Embryonic facial prominence (tissue), 1 donor: Measurements from ENCODE around the gene CEACAM4.

Source experiments
- DNase-seq: peaks from one replicate; pipeline ENCODE4 v3.0.0-alpha.2; 2016; ENCODE audit errors: extremely low spot score

The CEACAM4 gene

DNA sequence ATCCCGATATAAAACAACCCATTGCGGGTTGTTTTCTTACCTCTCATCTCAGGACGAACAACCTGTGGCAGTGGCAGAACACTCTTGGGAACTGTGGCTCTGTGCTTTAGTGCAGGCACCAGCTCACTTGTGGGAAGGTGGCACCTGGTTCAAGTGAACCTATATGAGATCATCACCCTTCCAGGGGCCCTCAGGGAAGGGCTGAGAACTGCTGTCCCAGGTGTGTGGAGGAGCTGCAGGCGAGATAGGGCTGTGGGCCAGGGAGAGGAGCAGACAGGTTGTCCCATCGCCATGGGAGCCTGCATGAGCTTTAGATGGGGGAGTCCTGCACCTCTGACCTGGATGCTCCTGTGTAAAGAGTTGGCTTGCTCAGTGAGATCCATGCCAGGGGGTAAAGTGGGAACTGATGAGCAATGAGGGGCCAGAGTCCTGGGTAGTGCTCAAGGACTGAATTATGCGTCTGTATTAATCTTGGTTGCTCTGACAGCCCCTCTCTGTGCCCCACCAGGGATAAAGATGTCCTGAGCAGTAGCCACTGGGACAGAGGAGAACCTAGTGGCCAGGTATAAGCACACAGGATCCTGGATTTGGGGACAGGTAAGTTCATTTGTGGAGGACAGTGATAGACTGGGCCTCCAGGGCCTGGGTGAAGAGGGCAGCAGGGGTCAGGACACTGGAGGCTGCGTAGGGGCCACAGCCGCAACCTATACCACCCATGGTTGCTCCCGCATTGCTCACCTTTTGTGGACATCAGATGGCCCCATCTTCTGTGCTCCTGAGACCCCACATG is 8.7 kb downstream of the CEACAM4 start:
- no peak for DNase-seq

DNA sequence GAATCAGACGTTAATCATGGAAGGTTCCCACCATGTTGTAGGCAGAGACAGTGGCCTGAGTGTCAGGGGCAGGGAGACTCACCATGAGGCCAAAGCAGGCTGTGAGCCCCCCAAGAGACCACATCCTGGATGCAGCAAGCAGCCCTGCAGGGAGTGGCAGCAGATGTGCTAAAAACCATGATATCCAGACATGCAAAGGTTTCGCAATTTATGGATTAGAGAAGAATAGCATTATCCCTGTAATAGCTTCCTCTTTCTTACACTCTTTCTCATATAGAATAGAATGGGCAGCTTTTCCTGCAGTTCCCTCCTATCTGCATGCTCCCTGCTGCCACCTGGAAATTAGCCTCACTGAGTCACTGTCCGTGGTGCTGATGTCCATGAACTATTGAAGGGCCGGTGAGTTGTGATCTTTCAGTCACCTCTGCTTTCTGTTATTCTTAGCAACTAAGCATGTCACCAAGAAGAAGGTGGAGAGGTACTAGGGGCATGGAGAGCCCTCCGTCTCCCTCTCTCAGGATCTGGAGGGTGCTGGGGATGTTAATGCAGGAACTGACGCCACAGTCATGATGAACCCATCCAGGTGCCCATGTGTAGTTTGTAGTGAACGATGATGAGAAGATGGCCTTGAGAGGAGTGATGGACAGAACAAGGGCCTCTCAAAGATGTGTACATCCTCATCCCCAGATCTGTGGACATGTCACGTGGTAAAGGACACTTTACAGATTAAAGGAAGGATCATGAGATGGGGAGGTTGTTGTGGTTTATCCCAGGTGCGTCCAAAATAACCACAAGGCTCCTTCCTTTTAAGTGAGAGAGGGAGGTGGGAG is 9.9 kb downstream of the CEACAM4 start:
- DNase-seq = no peak

DNA sequence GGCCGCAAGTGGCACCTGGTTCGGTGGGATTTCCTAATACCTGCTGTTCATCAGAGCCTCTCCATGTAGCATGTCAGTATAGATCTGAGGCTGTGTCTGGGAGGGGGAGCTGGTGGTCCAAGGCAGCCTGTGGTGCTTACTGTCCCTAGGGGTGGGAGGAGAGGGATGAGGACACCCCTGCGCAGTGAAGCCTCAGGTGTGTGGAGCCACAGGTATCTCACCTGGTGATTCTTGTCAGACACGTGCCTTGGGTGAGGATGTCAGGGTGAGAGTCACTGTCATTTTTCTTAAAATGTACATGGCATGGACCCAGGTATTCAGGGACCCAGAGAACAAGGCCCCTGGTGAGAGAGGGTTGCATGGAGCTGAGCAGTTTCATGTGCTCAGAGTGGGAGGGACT is 11.7 kb downstream of the CEACAM4 start:
- no peak for DNase-seq

DNA sequence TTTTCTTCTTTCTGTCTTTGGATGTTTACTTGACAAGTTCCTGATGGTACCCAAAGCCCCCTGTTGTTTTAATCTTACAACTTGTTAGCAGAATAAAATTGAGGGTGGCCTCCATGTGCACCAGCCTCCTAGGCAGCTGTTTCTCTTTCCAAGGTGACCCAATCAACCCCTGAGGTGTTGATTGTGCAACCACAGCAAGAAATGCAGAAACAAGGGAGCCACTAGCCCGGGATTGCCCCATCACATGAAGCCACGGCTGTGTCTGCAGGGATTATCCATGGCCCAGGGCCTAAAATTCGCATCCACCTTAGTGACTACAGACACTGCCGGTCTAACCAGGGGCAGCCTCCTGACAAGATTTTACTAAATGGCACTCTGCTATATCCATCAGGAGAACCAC is 14.4 kb downstream of the CEACAM4 start:
- no peak for DNase-seq

DNA sequence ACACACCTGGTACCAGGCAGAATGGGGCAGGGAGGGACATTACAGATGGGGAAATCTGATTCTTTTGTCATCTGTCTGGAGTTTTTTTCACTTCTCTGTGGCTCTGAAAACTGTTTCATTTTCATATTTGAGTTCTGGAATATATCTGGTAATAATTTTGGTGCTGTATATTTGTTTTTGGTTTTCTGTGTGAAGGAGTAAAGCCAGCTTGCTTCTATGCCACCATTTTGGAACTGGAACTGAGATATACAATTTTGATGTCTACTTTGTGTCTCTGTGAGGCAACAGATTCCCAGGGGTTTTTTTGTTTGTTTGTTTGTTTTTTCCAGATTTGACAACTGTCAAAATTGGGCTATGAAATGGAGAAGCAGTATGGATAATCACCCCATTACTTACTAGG is 16.1 kb downstream of the CEACAM4 start:
- DNase-seq = no peak

DNA sequence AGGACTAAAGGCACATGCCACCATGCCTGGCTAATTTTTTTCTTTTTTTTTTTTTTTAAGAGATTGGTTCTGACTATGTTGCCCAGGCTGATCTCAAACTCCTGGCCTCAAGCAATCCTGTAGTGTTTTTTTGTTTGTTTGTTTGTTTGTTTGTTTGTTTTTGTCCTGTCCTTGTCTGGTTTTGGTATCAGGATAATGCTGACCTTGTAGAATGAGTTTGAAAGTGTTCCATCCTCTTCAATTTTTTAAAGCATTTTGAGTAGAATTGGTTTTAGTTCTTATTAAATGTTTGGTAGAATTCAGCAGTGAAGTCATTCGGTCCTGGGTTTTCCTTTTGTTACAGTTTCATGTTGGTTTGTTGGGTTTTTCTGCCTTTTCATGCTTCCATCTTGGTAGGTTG is 19.2 kb downstream of the CEACAM4 start:
- no peak for DNase-seq

DNA sequence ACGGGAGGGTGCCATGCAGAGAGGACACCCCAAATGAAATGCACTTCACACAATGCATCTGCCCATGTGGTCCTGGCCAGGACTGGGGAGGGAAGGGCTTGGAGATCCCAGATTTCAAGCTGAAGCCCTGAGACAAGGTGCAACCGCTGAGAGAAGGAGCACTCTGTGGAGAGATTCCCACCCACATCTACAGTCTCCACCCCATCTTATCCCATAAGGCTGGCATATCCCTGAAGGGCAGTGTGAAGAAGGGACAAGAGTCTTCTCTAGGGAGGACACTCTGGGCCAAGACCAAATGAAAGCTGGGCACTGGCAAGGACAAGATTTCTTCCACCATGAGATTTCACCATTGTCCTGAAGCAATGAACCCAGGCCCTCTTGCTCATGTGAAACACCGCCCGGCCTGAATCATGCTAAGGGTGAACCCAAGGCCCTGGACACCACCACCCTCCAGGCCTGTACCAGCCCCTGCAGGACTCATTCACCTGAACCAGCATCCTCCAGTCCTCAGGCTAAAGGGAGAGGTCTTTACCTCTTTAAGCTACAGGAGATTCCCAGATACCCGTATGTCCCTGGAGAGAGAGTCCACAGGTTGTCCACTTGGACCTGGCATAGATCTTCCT is 20.5 kb downstream of the CEACAM4 start:
- DNase-seq = no peak

DNA sequence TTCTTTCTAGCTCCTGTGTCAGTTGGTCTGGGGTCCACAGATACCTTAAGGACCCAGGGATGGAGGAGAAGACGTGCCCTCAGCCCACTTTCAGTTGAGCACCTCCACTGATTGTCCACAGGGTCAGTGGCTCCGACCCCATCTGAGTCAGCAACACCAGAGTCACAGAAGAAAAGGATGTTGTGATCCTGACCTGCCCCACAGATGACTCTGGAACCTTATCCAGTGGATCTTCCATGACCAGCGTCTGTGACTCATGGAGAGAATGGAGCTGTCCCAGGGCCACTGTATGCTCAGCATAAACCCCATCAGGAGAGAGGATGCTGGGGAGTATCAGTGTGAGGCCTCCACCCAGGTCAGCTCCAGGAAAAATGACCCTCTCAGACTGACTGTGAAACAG is 22.0 kb downstream of the CEACAM4 start:
- DNase-seq = no peak

DNA sequence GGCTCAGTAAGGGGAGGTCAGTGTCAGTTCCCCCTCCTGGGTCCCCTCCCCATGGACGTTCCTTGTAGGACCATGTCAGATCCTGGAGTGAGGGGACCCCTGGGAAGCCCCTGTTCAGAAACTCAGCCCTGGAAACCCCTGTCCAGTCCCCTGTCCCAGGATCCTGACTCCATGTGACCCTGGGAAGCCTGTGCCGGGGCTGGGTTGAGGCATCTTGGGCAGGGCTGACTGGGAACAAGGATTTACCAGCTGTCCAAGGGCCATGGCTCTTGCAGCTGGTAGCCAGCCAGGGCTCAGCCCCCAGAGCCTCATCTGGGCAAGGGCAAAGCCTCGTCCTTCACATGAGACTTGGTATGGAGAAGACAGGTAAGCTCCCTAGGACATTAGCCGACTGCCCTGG is 25.1 kb downstream of the CEACAM4 start:
- DNase-seq = no peak

DNA sequence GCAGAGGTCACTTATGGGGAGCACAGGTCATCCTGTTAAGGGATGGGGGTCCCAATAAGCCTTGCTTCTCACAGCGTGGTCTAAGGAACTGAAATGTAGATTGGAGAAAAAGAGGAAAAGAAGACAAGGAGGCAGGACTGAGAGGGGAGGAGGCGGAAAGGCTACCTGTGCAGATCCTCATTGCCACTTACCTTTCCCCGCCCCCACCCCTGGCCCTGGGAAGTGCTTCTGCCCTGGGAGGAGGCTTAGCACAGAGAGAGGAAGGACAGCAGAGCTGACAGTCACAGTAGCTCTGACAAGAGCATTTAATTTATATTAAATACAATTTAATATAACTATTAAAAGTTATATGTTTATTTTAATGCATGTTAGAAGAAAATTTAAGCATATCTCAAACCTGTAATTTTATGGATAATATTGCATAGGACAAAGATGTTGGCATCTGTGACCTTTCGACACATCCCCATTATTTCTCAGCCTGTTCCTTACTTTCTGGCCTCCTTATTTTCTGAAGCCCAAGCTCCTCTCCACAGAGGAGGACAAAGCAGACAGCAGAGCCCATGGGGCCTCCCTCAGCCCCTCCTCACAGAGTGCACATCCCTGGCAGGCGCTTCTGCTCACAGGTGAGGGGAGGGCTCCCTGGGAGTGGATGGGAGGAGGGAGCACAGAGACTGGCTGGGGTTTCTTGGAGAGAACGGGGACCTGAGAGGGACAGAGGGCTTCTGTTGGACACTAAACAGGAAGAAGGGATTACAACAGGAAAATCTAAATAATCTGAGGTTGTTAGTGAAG is 27.5 kb downstream of the CEACAM4 start:
- DNase-seq = no peak

DNA sequence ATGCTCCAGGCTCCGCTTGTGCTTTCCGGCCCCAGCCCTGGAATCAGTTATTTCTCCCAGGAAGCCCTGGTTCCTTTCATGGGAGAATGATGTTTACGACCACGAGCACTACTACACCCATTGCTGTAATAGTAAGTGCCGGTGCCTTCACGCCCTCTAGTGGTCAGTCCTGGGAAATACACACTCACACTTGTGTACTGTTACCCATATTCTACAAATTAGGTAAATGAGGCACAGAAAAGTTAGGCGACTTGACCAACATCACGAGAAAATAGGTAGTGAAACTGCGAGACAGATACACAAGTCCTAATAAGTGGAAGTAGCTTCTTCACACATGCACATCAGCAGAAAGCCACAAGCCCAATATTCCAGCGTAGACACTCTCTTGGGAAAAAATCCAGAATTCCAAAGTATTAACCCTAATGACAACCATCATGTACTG is 29.3 kb downstream of the CEACAM4 start:
- DNase-seq = no peak

DNA sequence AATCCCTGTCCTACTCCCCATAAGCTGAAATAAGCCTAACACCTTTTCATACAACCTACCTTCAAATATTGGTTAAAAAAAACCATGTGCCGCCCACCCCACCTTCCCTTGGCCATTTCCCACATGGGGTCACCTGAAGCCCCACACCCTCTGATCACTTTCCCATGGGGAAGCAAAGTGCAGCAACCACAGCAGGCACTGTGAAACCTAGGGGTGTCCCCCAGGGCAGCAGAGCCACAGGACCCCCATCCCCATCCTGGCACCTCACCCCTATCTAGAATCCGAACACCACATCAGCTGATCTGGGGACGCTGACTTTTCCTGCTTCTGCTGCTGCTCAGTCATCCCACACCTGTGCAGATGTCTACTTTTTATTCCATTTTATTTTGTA is 31.0 kb downstream of the CEACAM4 start:
- DNase-seq = no peak

DNA sequence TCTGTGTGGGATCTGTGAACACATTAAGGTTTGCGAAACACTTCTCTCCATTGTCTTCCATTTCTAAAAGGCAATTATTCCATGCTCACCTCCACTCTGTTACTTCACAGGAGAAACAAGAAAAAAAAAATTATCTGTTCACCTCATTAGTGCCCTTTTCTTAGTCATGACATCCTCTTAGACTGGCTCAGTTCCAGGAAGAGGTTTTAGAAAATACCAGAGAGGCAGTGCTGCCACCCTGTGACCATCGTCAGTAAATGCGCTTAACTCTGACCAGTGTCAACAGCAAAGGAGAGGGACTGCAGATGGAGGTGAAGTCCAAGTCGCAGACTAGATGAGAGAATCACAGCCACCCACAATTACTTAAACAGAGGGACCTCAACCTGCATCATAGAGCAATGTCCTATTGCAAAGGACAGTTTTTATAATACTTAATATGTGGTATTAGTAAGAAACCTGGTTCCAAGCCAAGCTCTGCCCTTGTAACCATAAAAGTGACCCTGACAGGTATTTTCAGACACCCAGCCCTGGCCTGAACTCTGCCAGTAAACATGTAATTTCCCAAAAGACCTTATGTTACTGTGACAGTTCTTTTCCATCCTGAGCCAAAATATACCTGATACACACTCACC is 31.5 kb downstream of the CEACAM4 start:
- DNase-seq = no peak

DNA sequence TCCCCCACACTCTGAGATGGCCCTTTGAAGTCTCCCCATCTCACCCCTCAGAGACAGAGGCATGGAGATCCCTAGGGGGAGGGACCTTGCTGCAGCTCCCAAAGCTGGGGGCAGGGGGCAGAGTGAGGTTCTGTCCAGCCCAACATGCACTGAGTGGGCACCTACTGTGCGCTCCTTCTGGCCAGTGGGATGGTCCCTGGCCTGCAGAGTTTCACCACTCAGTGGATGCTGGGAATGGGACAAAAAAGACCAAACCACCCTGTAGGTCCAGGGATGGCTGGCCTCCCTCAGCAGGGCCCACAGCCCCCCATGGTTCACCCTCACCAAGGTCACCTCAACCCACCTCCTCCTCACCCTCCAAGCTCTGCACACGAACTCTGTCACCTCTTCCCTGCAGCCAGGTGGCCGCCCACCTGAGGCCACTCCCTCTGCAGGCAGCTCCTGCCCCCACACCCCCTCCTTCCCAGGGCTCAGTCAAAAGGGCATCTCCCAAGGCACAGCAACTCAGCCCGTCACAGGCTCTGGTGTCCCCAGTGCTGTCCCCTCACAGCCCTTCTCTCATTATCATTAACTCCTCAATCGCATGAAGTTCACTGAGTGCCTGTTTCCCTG is 34.8 kb downstream of the CEACAM4 start:
- DNase-seq = no peak

DNA sequence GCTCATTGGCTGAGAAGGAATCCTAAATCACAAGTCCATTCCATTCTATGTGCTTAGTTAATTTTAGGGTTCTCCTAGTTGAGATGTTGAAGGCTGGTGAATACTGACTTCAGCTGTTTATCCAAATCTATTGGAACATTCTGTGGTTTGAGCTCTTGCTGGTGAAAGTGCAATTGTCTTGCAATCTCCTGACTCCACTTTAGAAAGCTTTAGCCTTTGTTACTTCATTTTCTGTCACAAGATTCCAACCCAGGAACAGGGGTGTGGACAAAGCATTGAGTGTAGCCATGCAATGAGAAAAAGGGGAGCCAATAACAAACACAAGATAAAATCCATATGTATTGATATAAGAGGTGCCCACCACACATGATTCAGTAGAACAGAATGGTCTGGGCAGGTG is 35.9 kb downstream of the CEACAM4 start:
- no peak for DNase-seq

DNA sequence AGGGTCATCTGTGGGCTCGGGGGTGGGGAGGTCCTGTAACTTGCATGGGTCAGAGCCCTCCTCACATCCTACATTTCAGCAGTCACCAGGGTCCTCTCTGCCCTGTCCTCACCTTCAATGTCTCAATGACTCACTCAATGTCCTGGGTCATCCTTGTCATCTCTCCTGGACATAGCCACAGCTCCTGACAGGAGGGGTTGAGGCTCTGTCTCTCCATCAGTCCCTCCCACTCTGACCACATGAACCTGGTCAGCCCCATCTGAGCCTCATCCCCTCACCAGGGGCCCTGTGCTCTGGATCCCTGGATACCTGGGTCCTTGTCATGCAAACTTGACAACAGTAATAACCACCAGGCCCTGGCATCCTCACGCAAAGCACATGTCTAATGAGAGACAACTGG is 37.5 kb downstream of the CEACAM4 start:
- no peak for DNase-seq

DNA sequence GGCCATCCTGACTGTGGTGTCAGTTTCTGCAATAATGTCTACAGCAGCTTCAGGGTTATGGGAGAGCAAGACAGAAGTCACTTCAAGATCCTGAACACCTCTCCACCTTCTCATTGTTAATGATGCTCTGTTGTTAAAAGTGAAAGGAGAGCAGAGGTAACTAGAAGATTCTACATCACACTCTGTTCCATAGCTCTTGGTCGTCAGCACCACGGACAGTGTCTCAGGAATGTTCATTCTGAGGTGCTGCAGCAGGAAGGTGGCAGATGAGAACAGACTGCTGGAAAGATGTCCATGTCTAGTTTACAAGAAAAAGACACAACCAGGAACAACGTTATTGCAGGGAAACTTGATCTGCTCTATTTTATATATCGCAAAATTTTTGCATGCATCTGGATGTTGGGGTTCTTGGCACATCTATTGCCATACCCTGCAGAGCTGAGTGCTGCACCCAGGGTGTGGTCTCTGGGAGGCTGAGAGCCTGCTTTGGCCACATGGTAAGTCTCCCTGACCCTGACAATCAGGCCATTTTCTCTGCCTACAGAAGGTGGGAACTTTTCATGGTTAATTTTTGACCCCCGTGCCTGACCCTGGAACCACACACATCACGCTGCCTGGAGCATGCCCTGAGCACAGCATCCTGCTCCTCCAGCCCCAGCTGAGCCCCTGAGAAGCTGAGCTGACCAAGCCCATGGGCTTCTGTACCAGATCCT is 38.2 kb downstream of the CEACAM4 start:
- DNase-seq = no peak

DNA sequence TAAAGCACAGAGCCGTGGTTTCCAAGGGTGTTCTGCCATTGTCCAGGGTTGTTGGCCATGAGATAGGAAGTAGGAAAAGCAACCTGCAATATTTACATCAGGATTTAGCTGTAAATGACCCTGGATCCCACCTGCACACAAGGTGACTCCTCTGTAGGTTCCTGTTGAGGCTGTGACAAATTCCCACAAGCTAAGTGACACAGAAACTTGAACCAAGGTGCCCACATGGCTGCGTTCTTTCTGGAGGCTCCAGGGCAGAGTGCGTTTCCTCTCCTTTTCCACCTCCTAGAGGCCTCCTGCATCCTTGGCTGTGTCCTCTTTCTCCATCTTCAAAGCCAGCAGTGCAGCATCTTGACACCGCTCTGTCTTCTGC is 39.0 kb downstream of the CEACAM4 start:
- no peak for DNase-seq

DNA sequence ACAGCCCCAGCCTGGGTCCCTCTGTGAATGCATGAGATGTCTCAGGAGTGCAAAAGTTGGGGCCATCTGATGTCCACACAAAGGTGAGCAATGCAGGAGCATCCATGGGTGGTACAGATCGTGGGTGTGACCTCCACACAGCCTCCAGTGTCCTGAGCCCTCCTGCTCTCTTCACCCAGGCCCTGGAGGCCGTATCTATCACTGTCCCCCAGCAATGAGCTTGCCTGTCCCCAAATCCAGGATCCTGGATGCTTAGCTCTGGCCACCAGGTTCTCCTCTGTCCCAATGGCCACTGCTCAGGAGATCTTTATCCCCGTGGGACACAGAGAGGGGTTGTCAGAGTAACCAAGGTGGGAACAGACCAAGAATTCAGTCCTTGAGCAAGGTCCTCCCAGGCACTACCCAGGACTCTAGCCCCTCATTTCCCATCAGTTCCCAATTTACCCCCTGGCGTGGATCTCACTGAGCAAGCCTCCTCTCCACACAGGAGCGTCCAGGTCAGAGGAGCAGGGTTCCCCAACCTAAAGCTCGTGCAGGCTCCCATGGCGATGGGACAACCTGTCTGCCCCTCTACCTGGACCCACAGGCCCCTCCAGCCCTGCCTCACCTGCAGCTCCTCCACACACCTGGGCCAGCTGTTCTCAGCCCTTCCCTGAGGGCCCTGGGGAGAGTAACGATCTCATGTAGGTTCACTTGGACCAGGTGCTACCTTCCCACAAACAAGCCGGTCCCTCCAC is 39.6 kb downstream of the CEACAM4 start:
- no peak for DNase-seq

DNA sequence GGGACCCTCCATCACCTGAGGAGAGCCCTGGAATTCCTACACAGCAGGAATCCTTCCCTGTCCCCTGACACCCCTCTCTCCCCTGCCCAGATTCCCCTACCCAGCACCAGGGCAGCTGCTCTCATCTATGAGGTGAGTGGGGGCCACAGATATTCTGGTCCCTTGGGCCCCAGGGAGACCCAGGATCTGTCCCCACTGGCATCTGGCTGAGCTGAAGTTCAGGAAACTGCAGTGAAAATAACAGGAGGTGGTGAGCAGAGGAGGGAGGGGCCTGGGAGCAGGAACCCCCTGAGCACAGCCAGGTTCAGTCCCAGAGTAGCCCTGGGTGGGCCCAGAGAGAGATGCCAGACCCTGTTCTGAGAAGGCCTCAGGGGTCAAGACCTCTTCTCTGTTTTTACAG is 40.8 kb downstream of the CEACAM4 start:
- DNase-seq = no peak
